ENCODE data around the gene CCNB2.

CCNB2 gene

GRCh38 chr15:59104912-59105732 is at the start of gene CCNB2:
Gene CCNB2, plus strand, starts transcription at chr15:59105146. Its CDS starts 123 bp downstream, at chr15:59105269.
- no peak within 1 kb of the TSS for H3K4me3 ChIP-seq (IDR thresholded peaks at IDR 0.05; ENCODE audit: insufficient read depth, low read depth, low read length)

DNA sequence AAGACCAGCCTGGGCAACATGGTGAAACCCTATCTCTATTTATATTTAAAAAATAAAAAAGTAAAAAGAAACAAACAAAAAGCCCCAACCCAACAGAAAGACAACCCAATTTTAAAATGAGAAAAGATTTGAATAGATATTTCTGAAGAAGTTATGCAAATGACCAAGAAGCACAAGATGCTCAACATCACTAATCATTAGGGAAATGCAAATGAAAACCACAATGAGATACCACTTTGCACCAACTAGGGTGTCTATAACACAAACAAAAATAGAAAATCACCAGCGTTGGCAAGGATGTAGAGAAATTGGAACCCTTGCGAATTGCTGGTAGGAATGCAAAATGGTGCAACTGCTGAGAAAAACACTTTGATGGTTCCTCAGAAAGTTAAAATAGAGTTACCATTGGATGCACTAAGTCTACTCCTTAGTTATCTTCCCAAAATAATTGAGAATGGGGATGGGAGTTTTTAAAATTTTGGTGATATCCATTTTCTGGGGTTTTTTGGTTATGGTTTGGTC is 45.8 kb upstream of the CCNB2 start:
- no peak overlapping the region for H3K9ac ChIP-seq
- H3K27ac ChIP-seq, result no peak overlapping the region
- no peak overlapping the region for H3K4me2 ChIP-seq
- H4K20me1 ChIP-seq (ENCODE audit: insufficient read depth), result no peaks in the 10 kb centered on the region
- H2AFZ ChIP-seq (ENCODE audit: low read depth), result no peak overlapping the region
- no peaks in the 10 kb centered on the region for H3K27me3 ChIP-seq (ENCODE audit: insufficient read depth, low read depth)
- H3K4me1 ChIP-seq (ENCODE audit: low read depth, poor library complexity, severe bottlenecking), result no peaks in the 10 kb centered on the region
- H3K36me3 ChIP-seq (ENCODE audit: insufficient read depth), result no peaks in the 10 kb centered on the region
- no peaks in the 10 kb centered on the region for H3K79me2 ChIP-seq (ENCODE audit: insufficient read depth, low read depth)
- TF ChIP-seq CTCF (conservative IDR thresholded peaks at IDR 0.05; ENCODE audit: low read depth, low read length), result no peak
- no peak overlapping the region for H3K4me3 ChIP-seq (IDR thresholded peaks at IDR 0.05; ENCODE audit: insufficient read depth, low read depth, low read length)

More at GRCh38 chr15:59104912-59105732, at the start of gene CCNB2:
- H2AFZ ChIP-seq (ENCODE audit: low read depth), result peak within 1 kb of the TSS; percentile 92
- no peaks in the 10 kb centered on the region for H3K36me3 ChIP-seq (ENCODE audit: insufficient read depth)
- no peak for TF ChIP-seq CTCF (conservative IDR thresholded peaks at IDR 0.05; ENCODE audit: low read depth, low read length)
- peaks cover 25% of the 10 kb centered on the region for H3K79me2 ChIP-seq (ENCODE audit: insufficient read depth, low read depth)
- H3K27me3 ChIP-seq (ENCODE audit: insufficient read depth, low read depth), result no peaks in the 10 kb centered on the region
- H3K9ac ChIP-seq, result peak within 1 kb of the TSS; percentile 85
- peak within 1 kb of the TSS; percentile 84 for H3K4me2 ChIP-seq
- H3K27ac ChIP-seq, result peak within 1 kb of the TSS; percentile 75
- H4K20me1 ChIP-seq (ENCODE audit: insufficient read depth), result no peaks in the 10 kb centered on the region
- H3K4me1 ChIP-seq (ENCODE audit: low read depth, poor library complexity, severe bottlenecking), result peaks cover 18% of the 10 kb centered on the region

- no peaks in the 10 kb centered on the region for H4K20me1 ChIP-seq (ENCODE audit: insufficient read depth)
- H2AFZ ChIP-seq (ENCODE audit: low read depth), result no peak overlapping the region
- no peaks in the 10 kb centered on the region for H3K79me2 ChIP-seq (ENCODE audit: insufficient read depth, low read depth)
- no peak overlapping the region for H3K9ac ChIP-seq
- no peaks in the 10 kb centered on the region for H3K36me3 ChIP-seq (ENCODE audit: insufficient read depth)
- H3K27me3 ChIP-seq (ENCODE audit: insufficient read depth, low read depth), result no peaks in the 10 kb centered on the region
- H3K27ac ChIP-seq, result no peak overlapping the region
- H3K4me2 ChIP-seq, result no peak overlapping the region
- no peaks in the 10 kb centered on the region for H3K4me1 ChIP-seq (ENCODE audit: low read depth, poor library complexity, severe bottlenecking)
- H3K4me3 ChIP-seq (IDR thresholded peaks at IDR 0.05; ENCODE audit: insufficient read depth, low read depth, low read length), result no peak overlapping the region
- no peak for TF ChIP-seq CTCF (conservative IDR thresholded peaks at IDR 0.05; ENCODE audit: low read depth, low read length)
Observed at GRCh38 chr15:59060348-59060747, 44.6 kb upstream of the CCNB2 start.

DNA sequence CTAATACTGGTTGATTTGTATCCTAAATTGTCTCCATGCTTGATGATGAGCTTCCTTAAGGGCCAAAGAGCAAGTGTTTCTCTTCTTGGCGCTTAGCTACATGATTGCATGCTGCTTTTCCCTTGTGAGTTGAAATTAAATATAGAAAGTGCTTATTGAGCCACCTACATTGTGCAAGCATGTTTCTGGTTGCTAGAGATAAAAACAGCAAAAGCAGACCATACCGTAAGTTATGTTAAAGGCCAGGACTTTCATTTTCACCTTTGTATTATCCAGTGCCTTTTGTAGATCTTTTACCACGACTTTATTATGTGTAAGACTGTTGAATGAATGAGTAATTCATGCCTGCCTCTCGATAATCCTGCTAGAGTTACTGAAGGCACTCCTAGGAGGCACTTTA is 41.9 kb upstream of the CCNB2 start:
- Histone ChIP-seq H3K4me3 (IDR thresholded peaks at IDR 0.05; ENCODE audit: insufficient read depth, low read depth, low read length) (no peak overlapping the region), H4K20me1 (ENCODE audit: insufficient read depth) (no peaks in the 10 kb centered on the region), H3K27ac (no peak overlapping the region), H3K79me2 (ENCODE audit: insufficient read depth, low read depth) (no peaks in the 10 kb centered on the region), H3K36me3 (ENCODE audit: insufficient read depth) (0 out of 2 replicates have a peak, but pooled peaks cover 1% of the 10 kb centered on the region), H3K4me2 (no peak overlapping the region), H3K27me3 (ENCODE audit: insufficient read depth, low read depth) (no peaks in the 10 kb centered on the region), H3K4me1 (ENCODE audit: low read depth, poor library complexity, severe bottlenecking) (no peaks in the 10 kb centered on the region), H3K9ac (no peak overlapping the region), H2AFZ (ENCODE audit: low read depth) (no peak overlapping the region)
- TF ChIP-seq CTCF (conservative IDR thresholded peaks at IDR 0.05; ENCODE audit: low read depth, low read length), result no peak
